Measurements from ENCODE around the gene C11orf68. TPM values are rescaled to one million over a fixed set of nuclear protein-coding genes. Genes with fewer than 3 reads are reported as not detected.

The C11orf68 gene
- total RNA-seq, 4 donors from 2014 or later: 5.8 to 15.6 (median 10.6) TPM

DNA sequence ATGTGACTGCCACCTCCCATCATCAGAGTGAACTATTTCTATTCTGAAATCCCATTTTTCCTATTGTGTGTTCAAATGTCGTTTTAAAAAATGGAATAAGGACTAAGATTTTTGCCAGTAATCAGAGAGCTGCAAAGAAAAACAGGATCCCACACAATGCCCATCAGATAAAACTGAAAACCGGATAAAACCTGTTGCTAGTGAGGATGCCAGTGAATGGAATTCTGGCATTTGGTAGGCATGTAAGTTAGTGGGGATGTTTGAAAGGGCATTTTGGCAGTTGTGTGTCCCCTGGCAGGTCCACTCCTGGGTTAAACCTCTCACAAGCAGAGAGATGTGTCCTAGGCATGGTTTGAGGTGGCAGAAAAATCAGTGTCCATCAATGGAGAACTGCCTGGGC lies 6.5 kb upstream of the C11orf68 start:
- Histone ChIP-seq H3K9me3 (no peaks in the 10 kb centered on the region), H3K4me1 (peaks cover 9 to 28% (median 10%) of the 10 kb centered on the region in 3 donors), H3K4me3 (no peak overlapping the region), H3K27ac (no peak overlapping the region), H3K36me3 (peaks cover 0 to 42% (median 0%) of the 10 kb centered on the region in 3 donors), H3K27me3 (no peaks in the 10 kb centered on the region)
- intact Hi-C loops (cut with DNase I): no loop called here
- no peak for DNase-seq
- no peak for TF ChIP-seq POLR2A (IDR thresholded peaks at IDR 0.05)
- TF ChIP-seq, protein P1, sequence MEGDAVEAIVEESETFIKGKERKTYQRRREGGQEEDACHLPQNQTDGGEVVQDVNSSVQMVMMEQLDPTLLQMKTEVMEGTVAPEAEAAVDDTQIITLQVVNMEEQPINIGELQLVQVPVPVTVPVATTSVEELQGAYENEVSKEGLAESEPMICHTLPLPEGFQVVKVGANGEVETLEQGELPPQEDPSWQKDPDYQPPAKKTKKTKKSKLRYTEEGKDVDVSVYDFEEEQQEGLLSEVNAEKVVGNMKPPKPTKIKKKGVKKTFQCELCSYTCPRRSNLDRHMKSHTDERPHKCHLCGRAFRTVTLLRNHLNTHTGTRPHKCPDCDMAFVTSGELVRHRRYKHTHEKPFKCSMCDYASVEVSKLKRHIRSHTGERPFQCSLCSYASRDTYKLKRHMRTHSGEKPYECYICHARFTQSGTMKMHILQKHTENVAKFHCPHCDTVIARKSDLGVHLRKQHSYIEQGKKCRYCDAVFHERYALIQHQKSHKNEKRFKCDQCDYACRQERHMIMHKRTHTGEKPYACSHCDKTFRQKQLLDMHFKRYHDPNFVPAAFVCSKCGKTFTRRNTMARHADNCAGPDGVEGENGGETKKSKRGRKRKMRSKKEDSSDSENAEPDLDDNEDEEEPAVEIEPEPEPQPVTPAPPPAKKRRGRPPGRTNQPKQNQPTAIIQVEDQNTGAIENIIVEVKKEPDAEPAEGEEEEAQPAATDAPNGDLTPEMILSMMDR (IDR thresholded peaks at IDR 0.05): no peak
- 53 to 57% methylated on average over 2 of the region's 2 CpGs for WGBS, 2 donors

DNA sequence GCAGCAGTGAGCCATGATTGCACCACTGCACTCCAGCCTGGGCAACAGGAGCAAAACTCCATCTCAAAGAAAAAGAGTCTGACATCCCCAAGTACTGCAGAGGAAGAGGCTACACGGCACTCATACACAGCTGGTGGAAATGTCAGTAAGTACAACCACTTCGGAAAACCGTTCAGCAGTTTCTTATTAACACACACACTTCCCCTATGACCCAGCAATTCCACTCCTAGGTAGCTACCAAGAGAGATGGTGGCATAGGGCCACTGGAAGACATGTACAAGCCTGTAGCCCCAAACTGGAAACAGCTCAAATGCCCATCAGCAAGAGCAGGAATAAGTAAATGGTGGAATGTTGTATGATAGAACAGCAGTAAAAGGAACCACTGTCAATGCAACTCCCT lies 3.7 kb upstream of the C11orf68 start:
- no peak for DNase-seq
- WGBS, 2 donors: 34 to 56% methylated on average over 2 to 3 of the region's 3 CpGs
- intact Hi-C loops (cut with DNase I): no loop called here

DNA sequence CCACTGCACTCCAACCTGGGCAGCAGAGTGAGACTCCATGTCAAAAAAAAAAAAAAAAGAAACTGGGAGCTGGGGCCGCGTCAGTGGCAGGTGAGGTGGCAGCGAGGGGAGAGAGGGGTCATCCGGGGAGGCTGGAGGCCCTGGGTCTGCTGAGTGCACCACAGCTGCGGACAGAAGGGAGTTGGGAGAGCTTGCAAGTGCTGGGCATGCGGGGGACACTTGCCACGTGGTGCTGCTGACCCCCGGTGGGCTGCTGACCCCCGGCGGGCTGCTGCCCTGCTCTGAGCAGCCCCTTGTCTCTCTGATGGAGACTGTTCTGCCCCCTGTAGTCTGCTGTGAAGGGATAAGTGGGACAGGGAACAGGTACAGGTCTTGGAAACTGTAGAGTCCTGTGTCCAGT lies 3.0 kb upstream of the C11orf68 start:
- Histone ChIP-seq H3K36me3 (peaks cover 0 to 51% (median 0%) of the 10 kb centered on the region in 3 donors), H3K9me3 (no peaks in the 10 kb centered on the region), H3K4me1 (peaks cover 28 to 52% (median 28%) of the 10 kb centered on the region in 3 donors), H3K27ac (no peak overlapping the region), H3K27me3 (no peaks in the 10 kb centered on the region), H3K4me3 (no peak overlapping the region)
- intact Hi-C loops (cut with DNase I): no loop called here
- DNase-seq: no peak
- 89 to 92% methylated on average over 7 to 10 of the region's 10 CpGs for WGBS, 2 donors
- TF ChIP-seq, protein P1 (IDR thresholded peaks at IDR 0.05): no peak
- no peak for TF ChIP-seq POLR2A (IDR thresholded peaks at IDR 0.05)

More for the DNA sequence above, 3.7 kb upstream of the C11orf68 start:
- Histone ChIP-seq H3K27me3 (no peaks in the 10 kb centered on the region), H3K4me3 (no peak overlapping the region), H3K9me3 (no peaks in the 10 kb centered on the region), H3K4me1 (peaks cover 21 to 46% (median 21%) of the 10 kb centered on the region in 3 donors), H3K36me3 (peaks cover 0 to 44% (median 0%) of the 10 kb centered on the region in 3 donors), H3K27ac (peak overlapping the region in 3 of 4 donors; percentile 18 to 21 (median 18))
- TF ChIP-seq, protein P1 (IDR thresholded peaks at IDR 0.05): no peak
- TF ChIP-seq POLR2A (IDR thresholded peaks at IDR 0.05): no peak

DNA sequence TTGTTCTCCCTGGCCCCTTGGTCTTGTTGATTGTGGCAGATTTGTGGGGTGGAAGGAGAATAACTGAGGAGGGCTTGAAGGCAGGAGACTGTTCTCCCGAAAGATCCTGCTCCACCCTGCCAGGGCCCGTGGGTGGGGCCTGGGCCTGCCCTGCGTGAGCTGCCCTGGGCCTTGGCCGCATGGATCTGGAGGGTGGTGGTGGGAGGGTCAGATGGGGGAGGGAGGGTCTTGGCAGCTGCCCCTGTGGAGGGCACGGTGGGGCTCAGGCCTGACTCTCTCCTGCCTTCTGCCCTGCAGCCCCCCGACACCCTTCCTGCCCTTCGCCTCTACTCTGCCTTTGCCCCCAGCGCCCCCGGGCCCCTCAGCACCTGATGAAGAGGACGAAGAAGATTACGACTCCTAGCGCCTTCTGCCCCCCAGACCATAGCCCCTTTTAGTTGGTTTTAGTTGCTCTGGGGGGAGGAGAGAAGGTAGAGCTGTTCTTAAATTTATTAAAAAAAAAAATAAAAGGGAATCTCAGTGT lies 2.2 kb upstream of the C11orf68 start:
- Histone ChIP-seq H3K27me3 (no peaks in the 10 kb centered on the region), H3K36me3 (peaks cover 0 to 51% (median 0%) of the 10 kb centered on the region in 3 donors), H3K4me3 (peak overlapping the region in 2 of 4 donors; percentile 89 to 98), H3K9me3 (no peaks in the 10 kb centered on the region), H3K4me1 (peaks cover 36 to 60% (median 36%) of the 10 kb centered on the region in 3 donors), H3K27ac (peak overlapping the region in 3 of 4 donors; percentile 13 to 99 (median 98))
- TF ChIP-seq POLR2A (IDR thresholded peaks at IDR 0.05): no peak
- TF ChIP-seq, protein P1 (IDR thresholded peaks at IDR 0.05): no peak
- intact Hi-C loops (cut with DNase I): no loop called here
- no peak for DNase-seq
- WGBS, 2 donors: 40 to 92% methylated on average over 2 to 6 of the region's 12 CpGs

DNA sequence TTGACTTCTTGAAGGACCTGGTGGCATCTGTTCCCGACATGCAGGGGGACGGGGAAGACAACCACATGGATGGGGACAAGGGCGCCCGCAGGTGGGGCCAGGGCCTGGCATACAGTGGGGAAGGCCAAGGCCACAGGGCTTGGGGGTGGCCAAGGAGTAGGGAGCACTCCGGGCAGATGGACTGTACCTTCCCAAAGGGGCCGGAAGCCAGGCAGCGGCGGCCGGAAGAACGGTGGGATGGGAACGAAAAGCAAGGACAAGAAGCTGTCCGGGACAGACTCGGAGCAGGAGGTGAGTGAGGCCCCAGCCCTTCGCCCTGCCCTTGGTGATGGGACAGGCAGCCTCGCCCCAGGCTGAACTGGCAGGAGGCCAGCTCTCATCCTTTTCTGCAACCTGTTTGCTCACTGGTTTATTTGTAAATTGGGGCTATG lies 1.5 kb upstream of the C11orf68 start:
- no peak for DNase-seq
- Histone ChIP-seq H3K36me3 (peaks cover 0 to 51% (median 0%) of the 10 kb centered on the region in 3 donors), H3K4me1 (peaks cover 43 to 67% (median 43%) of the 10 kb centered on the region in 3 donors), H3K27me3 (no peaks in the 10 kb centered on the region), H3K27ac (peak overlapping the region; percentile 91 to 99 (median 96)), H3K9me3 (no peaks in the 10 kb centered on the region), H3K4me3 (peak overlapping the region; percentile 89 to 98 (median 94))
- 51 to 65% methylated on average over 13 of the region's 15 CpGs for WGBS, 2 donors
- TF ChIP-seq, protein P1 (IDR thresholded peaks at IDR 0.05): no peak
- TF ChIP-seq POLR2A (IDR thresholded peaks at IDR 0.05): no peak
- intact Hi-C loops (cut with DNase I): no loop called here
